HepG2 (cell line): ENCODE measurements around the gene SLC6A9.

Experiments
- CC2D1A ChIP-seq: sonication (generic); formaldehyde crosslinking; IDR thresholded peaks from 2 replicates; pipeline ENCODE4 v1.8.1; 2023; ENCODE audit warnings: mild to moderate bottlenecking, missing genetic modification reagents
- CTCF ChIP-seq: sonication (generic); formaldehyde crosslinking; IDR thresholded peaks from 2 replicates; pipeline ENCODE4 v1.5.0; 2020; ENCODE audit warnings: mild to moderate bottlenecking, missing genetic modification reagents, moderate library complexity
- ETV5 ChIP-seq: IDR thresholded peaks from 2 replicates; pipeline ENCODE4 v1.6.1; 2018; ENCODE audit warnings: missing biosample characterization, missing genetic modification reagents, inconsistent platforms, borderline replicate concordance
- NFYB ChIP-seq: sonication (generic); formaldehyde crosslinking; IDR thresholded peaks from 2 replicates; pipeline ENCODE4 v1.4.0; 2020; ENCODE audit warnings: missing genetic modification reagents
- POLR2A ChIP-seq, 2 experiments: IDR thresholded peaks; 2 replicates each; pipeline ENCODE4 v1.6.1; 2011; ENCODE audit warnings: low read depth in 2 of 2, low read length in 2 of 2, mild to moderate bottlenecking in 1 of 2, moderate library complexity in 1 of 2; ENCODE audit not compliant: insufficient read depth in 1 of 2
- TAF1 ChIP-seq: sonication (generic); formaldehyde crosslinking; IDR thresholded peaks from 2 replicates; pipeline ENCODE4 v1.4.0; 2020; ENCODE audit warnings: missing genetic modification reagents
- ZBTB7A ChIP-seq: sonication (generic); formaldehyde crosslinking; IDR thresholded peaks from 2 replicates; pipeline ENCODE4 v1.8.0; 2022; ENCODE audit warnings: mild to moderate bottlenecking, missing genetic modification reagents
- ZMYM4 ChIP-seq: sonication (generic); formaldehyde crosslinking; IDR thresholded peaks from 2 replicates; pipeline ENCODE4 v1.8.1; 2023; ENCODE audit warnings: mild to moderate bottlenecking, missing genetic modification reagents
- TF ChIP-seq, protein P1 (sequence below): IDR thresholded peaks from 2 replicates; pipeline ENCODE4 v1.6.1; 2016; ENCODE audit warnings: low read depth, borderline replicate concordance
- TF ChIP-seq, protein P2 (sequence below): conservative IDR thresholded peaks from 2 replicates; pipeline ENCODE4 v1.6.1; 2018; ENCODE audit warnings: missing genetic modification reagents

DNA sequence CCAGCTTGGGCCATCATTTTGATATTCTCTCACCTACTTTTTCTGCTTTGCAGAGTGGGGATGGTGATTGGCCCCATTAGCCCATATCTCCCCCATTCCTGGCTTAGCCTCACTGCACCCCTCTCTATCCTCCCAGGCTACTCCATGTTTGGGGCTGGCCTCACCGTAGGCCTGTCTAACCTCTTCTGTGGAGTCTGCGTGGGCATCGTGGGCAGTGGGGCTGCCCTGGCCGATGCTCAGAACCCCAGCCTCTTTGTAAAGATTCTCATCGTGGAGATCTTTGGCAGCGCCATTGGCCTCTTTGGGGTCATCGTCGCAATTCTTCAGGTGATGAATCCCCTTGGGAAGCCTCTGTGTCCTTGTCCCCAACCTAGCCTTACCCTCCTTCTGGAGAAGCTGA is 54.4 kb downstream of the SLC6A9 start:
- TF ChIP-seq TAF1 (CRISPR knock-in tag) = no peak
- TF ChIP-seq ZBTB7A (CRISPR knock-in tag) = no peak
- TF ChIP-seq NFYB (CRISPR knock-in tag) = no peak
- TF ChIP-seq POLR2A (IDR thresholded peaks at IDR 0.05; ENCODE audit: insufficient read depth in 1 of 2, low read depth in 2 of 2, low read length in 2 of 2) = no peak
- no peak for TF ChIP-seq CC2D1A (CRISPR knock-in tag)
- no peak for TF ChIP-seq ETV5
- no peak for TF ChIP-seq ZMYM4
- TF ChIP-seq, protein P1, sequence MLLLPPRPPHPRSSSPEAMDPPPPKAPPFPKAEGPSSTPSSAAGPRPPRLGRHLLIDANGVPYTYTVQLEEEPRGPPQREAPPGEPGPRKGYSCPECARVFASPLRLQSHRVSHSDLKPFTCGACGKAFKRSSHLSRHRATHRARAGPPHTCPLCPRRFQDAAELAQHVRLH (CRISPR knock-in tag) = no peak
- TF ChIP-seq, protein P2, sequence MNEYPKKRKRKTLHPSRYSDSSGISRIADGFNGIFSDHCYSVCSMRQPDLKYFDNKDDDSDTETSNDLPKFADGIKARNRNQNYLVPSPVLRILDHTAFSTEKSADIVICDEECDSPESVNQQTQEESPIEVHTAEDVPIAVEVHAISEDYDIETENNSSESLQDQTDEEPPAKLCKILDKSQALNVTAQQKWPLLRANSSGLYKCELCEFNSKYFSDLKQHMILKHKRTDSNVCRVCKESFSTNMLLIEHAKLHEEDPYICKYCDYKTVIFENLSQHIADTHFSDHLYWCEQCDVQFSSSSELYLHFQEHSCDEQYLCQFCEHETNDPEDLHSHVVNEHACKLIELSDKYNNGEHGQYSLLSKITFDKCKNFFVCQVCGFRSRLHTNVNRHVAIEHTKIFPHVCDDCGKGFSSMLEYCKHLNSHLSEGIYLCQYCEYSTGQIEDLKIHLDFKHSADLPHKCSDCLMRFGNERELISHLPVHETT = no peak
- TF ChIP-seq CTCF = no peak
